Activated CD4-positive, alpha-beta T cell treated with anti-CD3 and anti-CD28 coated beads, Interleukin-2, amount 50 U/mL, for 4 hours (primary cell): Measurements from ENCODE around the gene POLG2.
"Not testable (repeated sequence)": the region's sequence is repeated elsewhere in the genome, so short reads cannot be mapped to it uniquely, and the experiment has no call there.

ENCODE experiments used
- DNase-seq, 2 experiments: peaks; one replicate each; pipeline ENCODE4 v3.0.0-alpha.2; 2020

The POLG2 gene

DNA sequence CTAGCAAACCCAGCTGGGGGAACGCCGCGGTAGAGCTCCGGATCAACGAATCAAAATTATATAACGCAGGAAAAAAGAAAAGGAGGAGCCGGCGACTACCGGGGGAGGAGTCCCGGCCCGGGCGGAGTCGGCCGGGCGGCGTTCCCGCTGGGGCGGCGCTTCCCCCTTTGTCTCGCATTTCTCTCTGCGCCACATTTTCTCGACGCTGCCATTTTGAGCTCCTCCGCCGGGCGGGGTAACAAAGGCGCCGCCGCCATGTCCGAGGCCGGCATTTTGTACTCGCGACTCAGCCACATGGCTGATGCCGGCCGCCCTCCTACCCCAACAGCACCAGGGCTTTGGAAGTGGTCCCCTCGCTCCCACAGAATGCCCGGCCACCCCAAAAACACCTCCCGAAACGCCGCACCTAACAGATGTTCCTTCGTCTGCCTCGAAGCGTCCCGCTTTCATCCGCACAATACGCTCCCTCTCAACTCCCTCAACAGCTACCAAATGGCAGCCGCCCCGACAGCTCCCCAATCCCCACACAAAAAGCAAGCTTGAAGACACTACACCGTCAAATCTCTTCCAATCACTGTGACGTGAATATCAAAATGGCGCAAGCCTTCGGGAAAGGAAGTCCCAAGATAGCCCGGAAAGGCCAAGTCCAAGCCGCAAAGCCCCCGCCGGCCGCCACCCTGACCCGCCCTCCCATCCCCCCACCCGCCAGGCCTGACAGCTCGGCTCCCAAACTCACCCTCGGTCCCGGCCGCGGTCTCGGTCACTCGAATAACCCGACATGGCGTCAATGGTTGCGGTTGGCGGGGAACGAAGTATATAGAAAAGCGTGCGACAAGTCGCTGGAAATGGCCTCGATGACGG lies 8.7 kb upstream of the POLG2 start:
- peak; percentile 80 to 82 for DNase-seq

DNA sequence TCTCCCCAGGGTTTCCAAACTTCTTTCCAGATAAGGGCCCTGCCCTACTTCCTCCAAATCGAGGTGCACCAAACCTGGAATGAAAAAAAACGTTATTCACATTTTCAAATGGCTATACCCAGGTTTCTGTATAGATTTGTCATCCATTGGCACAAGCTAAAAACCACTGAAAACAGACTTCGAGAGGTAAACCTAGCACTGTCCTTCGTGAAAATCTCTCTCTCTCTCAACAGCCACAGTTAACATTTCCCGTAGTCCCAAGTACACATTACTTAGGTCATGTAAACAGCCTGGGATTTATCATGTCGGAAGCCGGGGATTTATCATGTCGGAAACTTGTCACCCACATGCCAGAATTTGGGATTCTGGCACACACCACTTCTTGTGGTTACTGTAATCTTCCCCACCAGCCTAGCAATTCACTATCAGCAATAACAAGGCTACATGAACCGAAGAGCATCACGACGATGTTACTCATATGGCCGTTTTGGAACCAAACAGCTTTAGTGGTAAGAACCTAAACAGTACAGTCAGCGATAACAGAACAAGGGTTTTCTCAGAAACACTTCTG lies 8.0 kb upstream of the POLG2 start:
- DNase-seq = no peak

DNA sequence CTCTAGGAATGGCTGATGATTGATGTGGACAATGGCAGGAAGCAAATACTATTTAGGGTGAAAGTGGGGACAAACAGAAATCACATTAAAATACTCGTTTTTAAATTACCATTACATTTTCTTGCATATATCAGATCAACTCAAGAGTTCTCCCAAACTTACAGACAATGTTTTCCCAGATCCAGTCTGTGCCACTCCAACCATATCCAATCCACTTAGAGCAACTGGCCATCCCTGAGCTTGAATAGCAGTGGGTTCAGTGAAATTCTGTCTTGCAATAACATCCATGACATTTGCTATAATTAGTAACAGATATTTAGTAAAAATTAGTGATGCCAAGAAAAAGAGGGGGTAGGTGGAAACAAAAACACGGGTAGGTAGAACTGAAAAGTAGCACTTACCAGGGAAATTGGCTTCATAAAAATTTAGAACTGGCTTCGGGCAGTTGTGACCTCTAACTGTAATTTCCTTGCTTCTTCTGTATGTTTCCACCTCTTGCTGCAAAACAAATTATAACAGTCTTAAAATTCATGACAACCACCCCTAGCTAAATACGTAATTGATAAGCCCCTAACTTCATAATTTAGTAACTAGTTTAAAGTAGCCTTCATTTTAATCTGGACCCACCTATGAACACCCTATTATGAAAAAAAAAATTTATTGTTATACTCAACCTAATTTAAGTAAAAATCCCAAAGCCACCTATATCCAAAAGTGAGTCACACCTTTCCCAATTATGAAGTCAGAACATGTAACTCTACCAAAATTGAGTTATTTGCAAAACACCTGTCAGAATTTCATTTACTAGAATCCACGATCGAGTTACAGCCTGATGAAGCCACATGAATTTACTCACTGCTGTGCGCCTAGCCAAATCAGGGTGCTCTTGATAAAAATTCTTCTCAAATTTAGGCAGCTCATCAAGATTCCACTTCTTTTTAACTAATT lies 7.2 kb upstream of the POLG2 start:
- no peak for DNase-seq

DNA sequence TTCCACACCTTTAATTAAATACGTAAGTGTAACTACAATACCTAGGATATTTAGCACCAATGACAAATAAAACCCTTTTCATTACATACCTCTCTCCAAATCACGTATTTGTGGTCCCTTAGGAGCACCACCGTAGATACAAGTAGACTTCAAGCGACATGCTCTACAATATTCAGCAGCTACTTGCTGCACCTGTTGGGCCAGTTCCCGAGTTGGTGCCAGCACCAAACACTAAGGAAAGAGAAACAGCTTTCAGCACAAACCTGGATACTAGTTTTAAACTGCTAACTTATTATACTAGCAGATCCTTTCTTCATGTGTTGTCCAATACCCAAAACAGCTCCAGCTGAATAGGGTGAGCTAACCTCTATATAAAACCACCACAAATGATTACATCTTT lies 6.5 kb upstream of the POLG2 start:
- no peak for DNase-seq

DNA sequence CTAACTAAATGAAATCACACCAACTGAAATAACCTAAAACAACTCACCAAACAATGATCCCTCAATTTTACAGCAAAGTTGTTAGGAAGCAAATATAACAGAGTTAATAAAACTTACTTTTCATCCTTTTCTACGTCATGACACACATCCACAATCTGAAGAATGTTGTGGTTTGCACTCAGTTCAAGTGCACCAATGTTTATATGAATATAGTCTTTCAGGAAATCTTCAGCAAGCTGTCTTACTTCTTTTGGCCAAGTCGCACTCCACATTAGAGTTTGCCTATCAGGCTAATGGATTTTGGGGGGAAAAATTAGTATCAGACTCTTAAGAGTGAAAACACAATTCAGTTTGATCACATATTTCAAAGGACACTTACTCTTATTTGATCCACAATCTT lies 6.0 kb upstream of the POLG2 start:
- no peak for DNase-seq

DNA sequence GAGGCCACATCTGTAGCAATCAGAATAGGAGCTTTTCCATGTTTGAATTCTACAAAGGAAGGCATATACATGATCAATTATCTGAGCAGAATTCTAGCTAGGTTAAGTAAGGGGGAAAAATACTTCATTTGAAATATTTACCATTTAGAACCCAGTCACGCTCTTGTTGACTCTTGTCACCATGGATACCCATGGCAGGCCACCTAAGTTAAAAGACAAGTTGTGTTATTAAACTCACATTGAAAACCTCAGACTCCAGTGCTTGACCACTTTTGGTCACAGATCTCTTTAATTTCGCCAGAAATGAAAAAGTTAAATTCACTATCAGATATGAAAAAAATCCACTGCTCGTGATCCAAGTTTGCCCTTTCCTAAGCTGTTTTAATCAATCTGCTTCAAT lies 5.2 kb upstream of the POLG2 start:
- DNase-seq = no peak

DNA sequence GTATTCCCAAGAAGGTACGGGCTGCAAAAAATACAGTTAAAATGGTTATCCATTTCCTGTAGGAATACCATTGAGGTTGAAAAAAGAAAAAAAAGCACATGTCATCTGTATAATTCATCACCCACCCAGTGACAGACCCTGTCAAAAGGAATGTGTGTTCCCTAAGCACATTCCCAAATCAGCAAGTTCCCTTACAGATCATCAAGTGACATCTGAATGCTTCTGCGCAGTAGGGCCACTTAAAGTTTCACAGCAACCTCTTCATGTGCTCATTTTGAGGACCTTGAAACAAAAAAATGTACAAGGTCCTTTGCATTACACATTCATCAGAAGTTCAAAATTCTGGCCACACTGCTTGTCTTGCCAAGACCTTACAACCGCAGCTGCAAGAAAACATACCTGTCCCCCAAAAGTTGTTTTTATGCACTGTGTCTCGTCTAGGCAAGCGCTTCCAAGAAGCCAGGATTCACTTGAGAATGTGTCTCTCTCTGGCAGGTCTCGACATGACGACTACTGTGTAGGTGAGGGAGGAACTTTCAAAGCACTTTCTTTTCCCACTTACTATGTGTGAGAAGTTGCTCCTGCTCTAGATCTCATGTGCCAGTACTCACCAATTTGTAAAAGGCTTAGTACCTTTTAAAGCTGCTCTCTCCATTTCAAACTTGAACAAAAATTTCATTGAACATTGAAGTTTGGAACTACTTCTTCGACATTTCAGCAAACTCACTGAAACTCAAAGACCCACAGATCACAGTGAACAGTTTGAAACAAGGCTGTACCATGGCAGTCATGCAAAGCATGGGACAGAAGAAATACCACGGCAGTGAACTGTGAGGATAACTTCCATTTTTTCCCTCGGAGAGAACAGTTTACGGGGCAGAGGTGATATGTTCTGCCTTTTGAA lies 4.3 kb upstream of the POLG2 start:
- no peak for DNase-seq

DNA sequence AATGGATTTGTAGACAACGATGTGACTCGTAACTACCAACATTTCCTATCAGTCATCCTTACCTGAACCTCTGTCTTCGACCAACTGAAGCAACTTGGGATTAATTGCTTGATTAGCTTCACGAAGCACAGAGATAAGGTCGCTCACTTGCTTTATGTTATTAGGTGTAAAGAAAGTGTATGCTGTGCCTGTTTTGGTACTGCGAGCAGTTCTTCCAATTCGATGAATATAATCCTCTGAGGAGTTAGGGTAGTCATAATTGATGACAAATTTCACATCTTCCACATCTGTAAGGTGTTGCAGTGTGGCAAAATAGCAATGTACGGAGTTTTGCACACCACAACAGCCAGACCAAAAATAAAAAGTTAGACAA lies 3.6 kb upstream of the POLG2 start:
- no peak for DNase-seq

DNA sequence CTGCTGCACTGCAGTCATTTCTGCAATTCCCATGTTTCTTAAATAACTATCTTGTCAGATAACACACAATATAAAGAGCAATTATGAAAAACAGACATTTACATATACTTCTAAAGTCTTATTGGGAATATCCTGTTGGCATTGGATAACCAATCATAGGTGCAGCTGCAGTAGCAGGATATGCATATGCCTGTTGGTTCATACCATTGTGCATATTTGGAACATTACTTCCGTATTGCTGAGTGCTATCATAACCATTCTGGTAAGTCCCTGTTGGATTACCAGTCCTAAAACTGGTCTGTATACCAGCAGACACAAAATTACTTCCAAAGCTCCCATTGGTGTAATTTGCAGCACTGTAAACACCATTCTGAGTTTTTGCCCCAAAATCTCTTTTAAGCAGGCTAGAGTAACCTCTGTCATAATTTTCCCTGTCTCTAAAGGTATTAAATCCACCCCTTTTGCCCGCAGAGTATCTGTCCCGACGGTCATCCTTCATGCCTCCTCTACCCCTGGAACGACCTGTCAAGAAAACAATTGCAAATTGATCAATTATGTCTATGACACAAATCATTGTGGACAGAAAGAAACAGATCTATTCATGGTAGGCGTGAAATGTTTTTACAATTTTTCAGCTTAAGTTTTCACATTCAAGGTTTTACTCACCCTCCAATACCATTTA lies 3.1 kb upstream of the POLG2 start:
- DNase-seq = no peak

DNA sequence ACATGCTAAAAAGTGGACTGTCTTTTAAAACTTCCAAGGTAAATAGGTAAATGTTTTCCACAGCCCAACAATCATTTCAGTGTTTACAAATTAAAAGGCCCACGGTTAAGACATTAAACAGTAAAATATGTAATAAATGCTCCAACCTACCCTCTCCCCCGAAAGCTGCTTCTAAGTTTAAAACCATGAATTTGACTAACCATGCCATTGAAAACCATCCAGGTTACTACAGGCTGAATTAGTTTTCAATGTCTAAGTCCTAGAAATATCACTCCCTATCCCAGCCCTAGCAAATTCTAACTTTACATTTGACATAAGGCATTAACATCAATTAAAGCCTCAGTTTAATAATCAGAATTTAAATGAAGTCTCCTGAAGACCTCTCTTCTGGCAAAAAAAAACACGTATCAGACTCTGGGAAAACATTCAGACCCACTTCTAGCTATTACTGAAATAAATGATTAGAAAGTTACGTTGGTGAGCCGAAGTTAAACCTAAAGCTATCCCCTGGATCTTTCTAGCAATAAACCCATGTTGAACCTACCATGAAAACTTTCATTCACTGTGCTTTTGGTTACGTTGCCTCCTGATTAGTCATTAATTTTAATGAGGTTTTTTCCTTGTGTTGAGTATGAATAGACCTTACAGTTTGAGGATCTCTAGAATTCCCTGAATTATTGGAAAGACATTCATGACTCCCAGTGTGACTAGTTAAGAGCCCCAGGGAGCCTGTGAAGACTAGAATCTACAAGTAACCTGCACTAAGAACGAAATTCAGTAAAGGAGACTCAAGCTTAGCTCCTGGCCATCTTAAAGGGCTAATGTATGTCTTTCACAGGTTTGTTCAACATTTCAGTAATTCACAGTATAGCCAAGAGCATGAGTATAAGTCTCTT lies 1.7 kb upstream of the POLG2 start:
- no peak for DNase-seq

DNA sequence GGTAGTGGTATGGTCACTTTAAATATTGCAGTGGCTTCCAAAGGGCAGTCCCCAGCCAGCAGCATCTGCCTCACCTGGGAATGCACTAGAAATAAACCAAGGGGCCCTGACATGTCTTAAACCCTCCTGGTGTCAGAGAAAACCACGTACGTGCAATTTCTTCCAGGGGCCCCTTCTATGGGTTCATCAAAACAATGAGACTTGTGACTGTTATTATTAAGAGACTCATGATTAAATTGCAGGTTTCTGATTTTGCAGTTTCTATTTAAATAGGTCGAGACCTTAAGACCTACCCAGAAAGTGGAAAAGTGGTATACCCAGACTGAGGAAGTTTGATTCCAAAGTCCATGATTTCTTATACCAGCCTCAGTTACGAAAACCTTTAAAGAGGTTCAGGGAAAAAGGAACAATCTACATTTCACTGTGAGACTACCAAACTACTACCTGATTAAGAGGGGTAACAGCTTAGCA lies 746 bp upstream of the POLG2 start:
- no peak for DNase-seq

DNA sequence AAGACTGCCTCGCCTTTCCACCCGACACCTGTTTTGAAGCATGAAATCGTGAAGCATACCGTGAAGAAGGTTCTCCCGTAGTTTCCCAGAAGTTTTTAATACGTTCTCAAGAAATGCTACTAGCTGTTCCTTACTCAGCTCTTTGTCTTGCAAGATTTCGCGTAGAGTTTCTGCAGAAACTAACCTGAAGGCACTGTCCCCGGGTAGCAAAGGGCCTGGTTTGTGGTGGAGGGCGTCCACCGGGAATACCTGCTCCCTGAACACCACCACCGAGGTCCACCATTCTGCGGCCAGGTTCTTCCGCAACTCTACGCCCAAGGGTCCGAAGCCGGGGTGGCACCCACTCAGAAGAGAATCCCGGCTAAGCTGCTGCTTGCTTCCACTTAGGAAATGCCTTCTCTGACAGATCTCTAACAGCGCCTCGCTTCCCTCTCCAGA lies 487 bp downstream of the POLG2 start:
- DNase-seq = peak in 1 of 2 experiments; percentile 1

DNA sequence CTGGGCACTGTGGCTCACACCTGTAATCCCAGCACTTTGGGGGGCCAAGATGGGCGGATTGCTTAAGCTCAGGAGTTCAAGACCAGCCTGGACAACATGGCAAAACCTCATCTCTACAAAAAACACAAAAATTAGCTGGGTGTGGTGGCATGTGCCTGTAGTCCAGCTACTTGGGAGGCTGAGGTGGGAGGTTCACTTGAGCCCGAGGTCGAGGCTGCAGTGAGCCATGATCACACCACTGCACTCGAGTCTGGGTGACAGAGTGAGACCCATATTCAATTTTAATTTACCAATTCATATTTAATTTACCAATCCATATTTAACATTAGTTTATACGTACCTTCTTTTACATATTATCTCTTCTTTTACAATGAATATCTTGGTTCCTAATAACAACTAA lies 1.6 kb downstream of the POLG2 start:
- not testable (repeated sequence) for DNase-seq

DNA sequence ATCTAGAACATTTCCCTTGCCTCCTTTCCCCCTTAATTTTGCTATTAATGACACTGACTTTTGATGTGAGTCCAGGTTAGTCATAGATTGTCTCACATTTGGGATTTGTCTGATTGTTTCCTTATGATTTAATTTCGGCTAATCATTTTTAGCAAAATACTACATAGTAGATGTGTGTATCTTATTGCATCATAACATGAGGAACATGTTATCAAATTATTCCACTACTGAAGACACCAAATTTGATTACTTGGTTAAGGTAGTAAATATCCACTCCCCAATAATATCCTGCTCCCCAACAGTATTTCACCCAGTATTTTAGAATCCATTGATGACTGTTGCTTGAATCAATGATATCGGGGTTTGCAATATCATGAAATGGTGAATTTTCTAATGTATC lies 2.7 kb downstream of the POLG2 start:
- no peak for DNase-seq

DNA sequence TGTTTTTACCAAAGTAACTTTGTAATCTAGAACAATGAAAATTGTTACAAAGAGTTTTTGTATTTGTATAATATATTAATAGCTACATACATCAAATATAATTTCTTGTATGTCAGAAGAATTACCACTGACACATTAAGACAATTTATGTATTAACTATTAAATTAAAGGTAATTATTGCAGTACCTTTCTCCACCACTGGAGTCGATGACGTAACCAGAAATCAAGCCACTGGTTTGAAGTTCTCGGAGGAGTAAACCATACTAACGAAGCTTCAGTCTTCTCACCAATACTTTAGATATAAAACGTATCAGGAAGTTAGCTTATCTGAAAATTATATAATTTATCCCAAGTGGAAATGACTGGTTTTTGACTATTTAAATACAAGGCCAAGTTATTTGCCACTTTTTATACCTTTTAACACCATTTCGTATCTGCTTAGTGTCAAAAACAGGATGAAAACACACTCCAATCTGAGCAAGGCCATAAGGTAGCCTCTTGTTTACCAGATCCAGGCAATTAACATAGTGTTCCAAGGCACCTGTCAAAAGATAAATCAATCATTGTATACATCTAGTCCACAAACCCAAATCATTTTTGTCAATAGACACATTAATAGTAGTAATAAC lies 4.3 kb downstream of the POLG2 start:
- DNase-seq = peak; percentile 8 to 13

DNA sequence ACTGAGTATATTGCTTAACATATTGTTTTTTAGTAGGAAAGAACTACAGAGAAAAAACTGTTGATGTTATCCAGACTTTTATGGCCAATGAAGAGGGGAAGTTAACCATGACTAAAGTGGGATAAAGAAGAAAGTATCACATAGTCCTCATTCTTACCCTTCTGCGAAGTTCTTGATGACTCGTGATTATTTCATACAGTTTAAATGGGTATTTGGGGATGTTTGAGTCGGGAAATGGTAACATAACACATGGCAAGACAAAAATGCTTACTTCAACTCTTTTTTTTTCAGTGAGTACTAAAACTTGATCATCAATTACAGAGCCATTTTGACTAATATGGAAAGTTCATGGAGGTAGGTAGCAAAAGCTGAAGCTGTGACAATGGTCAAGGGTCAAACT lies 4.9 kb downstream of the POLG2 start:
- no peak for DNase-seq

DNA sequence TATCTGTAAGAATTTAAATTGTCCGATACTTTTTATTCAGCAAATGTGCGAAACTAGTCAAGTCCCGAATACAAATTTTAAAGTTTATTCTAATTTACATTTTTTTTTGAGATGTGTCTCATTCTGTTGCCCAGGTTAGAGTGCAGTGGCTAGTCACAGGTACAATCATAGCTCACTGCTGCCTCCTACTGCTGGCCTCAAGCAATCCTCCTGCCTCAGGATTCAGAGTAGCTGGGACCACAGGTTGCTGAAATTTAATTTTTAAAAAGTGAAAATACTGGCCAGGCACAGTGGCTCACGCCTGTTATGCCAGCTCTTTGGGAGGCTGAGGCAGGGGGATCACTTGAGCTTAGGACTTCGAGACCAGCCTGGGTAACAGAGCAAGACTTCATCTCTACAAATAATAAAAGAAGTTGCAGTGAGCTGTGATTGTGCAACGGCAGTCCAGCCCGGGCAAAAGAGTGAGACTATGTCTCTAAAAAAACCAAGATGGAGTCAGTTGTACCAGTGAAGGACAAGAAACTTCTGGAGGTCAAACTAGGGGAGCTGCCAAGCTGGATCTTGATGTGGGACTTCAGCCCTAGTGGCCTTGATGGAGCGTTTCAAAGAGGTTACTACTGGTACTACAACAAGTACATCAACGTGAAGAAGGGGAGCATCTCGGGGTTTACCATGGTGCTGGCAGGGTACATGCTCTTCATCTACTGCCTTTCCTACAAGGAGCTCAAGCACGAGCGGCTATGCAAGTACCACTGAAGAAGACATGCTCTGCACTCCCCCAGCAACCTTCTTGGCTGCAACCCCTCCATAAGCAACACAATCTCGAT lies 5.6 kb downstream of the POLG2 start:
- DNase-seq = peak; percentile 35 to 42

DNA sequence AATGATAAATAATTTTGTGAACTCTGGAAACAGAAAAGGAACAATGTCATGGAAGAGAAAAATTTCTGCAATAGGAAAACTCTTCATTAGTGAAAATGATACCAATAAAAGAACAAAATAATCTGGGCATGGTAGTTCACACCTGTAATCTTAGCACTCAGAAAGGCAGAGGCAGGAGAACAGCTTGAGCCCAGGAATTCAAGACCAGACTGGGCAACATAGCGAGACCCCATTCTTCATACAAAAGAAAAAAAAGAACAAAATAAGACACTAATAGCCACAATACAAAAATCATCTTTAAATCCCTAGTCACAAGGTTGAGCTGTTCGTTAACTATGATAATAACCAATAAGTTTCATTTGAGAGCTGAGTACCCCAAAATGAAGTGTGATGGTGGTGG lies 8.6 kb downstream of the POLG2 start:
- DNase-seq = no peak

DNA sequence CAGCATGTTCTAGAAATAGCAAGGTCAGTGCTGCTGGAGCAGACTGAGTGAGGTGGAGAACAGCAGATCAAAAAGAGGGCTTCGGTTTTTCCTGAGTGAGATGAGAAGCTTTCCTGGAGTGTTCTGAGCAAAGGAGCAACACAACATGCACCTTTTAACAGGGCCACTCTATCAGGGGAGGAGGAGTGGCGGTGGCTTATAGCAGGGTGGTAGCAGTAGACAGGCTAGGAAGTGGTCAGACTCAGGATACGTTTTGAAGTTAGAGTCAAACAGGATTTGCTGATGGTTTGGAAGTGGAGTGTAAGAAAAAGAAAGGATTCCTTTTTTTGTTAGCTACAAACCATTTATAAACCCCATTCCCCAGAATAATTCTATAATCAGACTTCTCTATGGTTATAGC lies 12.5 kb downstream of the POLG2 start:
- no peak for DNase-seq
